ENCODE results near the gene CNKSR3. TPM values are rescaled to one million over a fixed set of nuclear protein-coding genes. Genes with fewer than 3 reads are reported as not detected.

The CNKSR3 gene
- total and polyA plus RNA-seq, 7 experiments from 2014 or later: 0.01 to 0.17 (median 0.16) TPM; not detected in 4

DNA sequence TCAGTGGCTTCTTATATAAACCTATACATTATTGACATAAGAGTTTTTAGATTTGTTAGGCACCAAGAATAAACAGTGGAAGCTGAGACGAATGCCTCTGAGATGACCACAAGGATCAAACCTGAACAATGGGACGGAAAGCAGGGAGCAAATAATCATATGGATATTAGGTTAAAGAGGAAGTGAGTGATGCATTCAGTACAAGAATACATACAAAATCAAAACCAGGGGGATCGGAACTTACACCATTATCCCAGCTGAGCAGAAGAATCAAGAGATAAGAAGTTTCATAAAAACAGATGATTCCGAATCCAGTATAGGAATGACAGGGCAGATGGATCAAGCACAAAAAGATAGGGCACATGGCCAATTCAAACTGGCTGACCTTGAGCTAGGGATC lies 21.9 kb upstream of the CNKSR3 start:
- Histone ChIP-seq H3K4me1 (ENCODE audit: control insufficient read depth in 2 of 2, insufficient read depth in 2 of 2, low read length in 2 of 2) (no peaks in the 10 kb centered on the region), H3K27me3 (ENCODE audit: control insufficient read depth in 2 of 2, insufficient read depth in 2 of 2, low read length in 2 of 2) (no peaks in the 10 kb centered on the region), H3K4me3 (ENCODE audit: low read length) (no peak overlapping the region), H3K36me3 (ENCODE audit: control insufficient read depth in 2 of 3, insufficient read depth in 3 of 3, low read length in 3 of 3) (no peaks in the 10 kb centered on the region), H3K9me3 (ENCODE audit: control insufficient read depth in 2 of 3, low read length in 3 of 3) (no peaks in the 10 kb centered on the region), H3K27ac (ENCODE audit: low read depth, low read length) (no peak overlapping the region)
- Mint-ChIP-seq H3K27me3 (peaks cover 0 to 3% (median 0%) of the 10 kb centered on the region in 5 donors), H3K27ac (no peak overlapping the region), H3K9me3 (peaks cover 0 to 6% (median 0%) of the 10 kb centered on the region in 11 donors), H3K36me3 (no peaks in the 10 kb centered on the region), H3K4me1 (no peaks in the 10 kb centered on the region), H3K4me3 (no peak overlapping the region)
- no peak for DNase-seq
- intact Hi-C loops (cut with micrococcal nuclease): no loop called here
- no peak for ATAC-seq
- CTCF ChIA-PET: no interaction called here
- POLR2A ChIA-PET: no interaction called here

DNA sequence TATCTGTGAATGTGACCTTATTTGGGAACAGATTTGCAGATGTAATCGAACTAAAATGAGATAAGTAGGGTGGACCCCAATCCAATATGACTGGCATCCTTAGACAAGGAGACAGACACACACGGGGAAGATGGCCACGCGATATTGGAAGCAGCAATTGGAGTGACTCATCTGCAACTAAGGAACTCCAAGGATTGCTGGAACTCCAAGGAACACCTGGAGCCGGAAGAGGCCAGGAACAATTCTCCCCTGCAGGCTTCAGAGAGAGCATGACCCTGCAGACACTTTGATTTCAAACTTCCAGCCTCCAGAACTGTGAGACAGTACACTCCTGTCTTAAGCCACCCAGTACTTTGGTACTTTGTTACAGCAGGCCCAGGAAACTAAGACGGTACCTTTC lies 19.5 kb upstream of the CNKSR3 start:
- peaks cover 0 to 4% (median 0%) of the 10 kb centered on the region in 7 donors for H3K4me1 Mint-ChIP-seq
- H3K27ac ChIP-seq (ENCODE audit: low read depth, low read length): no peak overlapping the region
- H3K27me3 ChIP-seq (ENCODE audit: control insufficient read depth in 2 of 2, insufficient read depth in 2 of 2, low read length in 2 of 2): no peaks in the 10 kb centered on the region
- intact Hi-C loops (cut with micrococcal nuclease): no loop called here
- POLR2A ChIA-PET: no interaction called here
- no peaks in the 10 kb centered on the region for H3K4me1 ChIP-seq (ENCODE audit: control insufficient read depth in 2 of 2, insufficient read depth in 2 of 2, low read length in 2 of 2)
- H3K27me3 Mint-ChIP-seq: no peaks in the 10 kb centered on the region
- no peak for ATAC-seq
- H3K27ac Mint-ChIP-seq: no peak overlapping the region
- H3K36me3 Mint-ChIP-seq: no peaks in the 10 kb centered on the region
- no peak overlapping the region for H3K4me3 Mint-ChIP-seq
- CTCF ChIA-PET: no interaction called here
- H3K4me3 ChIP-seq (ENCODE audit: low read length): no peak overlapping the region
- peaks cover 0 to 6% (median 0%) of the 10 kb centered on the region in 11 donors for H3K9me3 Mint-ChIP-seq
- DNase-seq: no peak
- no peaks in the 10 kb centered on the region for H3K9me3 ChIP-seq (ENCODE audit: control insufficient read depth in 2 of 3, low read length in 3 of 3)
- H3K36me3 ChIP-seq (ENCODE audit: control insufficient read depth in 2 of 3, insufficient read depth in 3 of 3, low read length in 3 of 3): no peaks in the 10 kb centered on the region

GRCh38 chr6:154528310-154528915 lies 17.9 kb upstream of the CNKSR3 start:
- POLR2A ChIA-PET: no interaction called here
- no peaks in the 10 kb centered on the region for H3K27me3 Mint-ChIP-seq

GRCh38 chr6:154526996-154527395 lies 16.5 kb upstream of the CNKSR3 start:
- POLR2A ChIA-PET: no interaction called here

More at GRCh38 chr6:154528310-154528915, 17.9 kb upstream of the CNKSR3 start:
- intact Hi-C loops (cut with micrococcal nuclease): no loop called here
- Histone ChIP-seq H3K9me3 (ENCODE audit: control insufficient read depth in 2 of 3, low read length in 3 of 3) (no peaks in the 10 kb centered on the region), H3K4me3 (ENCODE audit: low read length) (no peak overlapping the region), H3K4me1 (ENCODE audit: control insufficient read depth in 2 of 2, insufficient read depth in 2 of 2, low read length in 2 of 2) (no peaks in the 10 kb centered on the region), H3K27me3 (ENCODE audit: control insufficient read depth in 2 of 2, insufficient read depth in 2 of 2, low read length in 2 of 2) (no peaks in the 10 kb centered on the region), H3K27ac (ENCODE audit: low read depth, low read length) (no peak overlapping the region), H3K36me3 (ENCODE audit: control insufficient read depth in 2 of 3, insufficient read depth in 3 of 3, low read length in 3 of 3) (no peaks in the 10 kb centered on the region)
- CTCF ChIA-PET: no interaction called here
- peaks cover 0 to 6% (median 2%) of the 10 kb centered on the region in 11 donors for H3K9me3 Mint-ChIP-seq
- no peaks in the 10 kb centered on the region for H3K36me3 Mint-ChIP-seq
- H3K4me1 Mint-ChIP-seq: peaks cover 0 to 4% (median 0%) of the 10 kb centered on the region in 7 donors
- DNase-seq (no peak), ATAC-seq (no peak)
- no peak overlapping the region for H3K27ac Mint-ChIP-seq
- H3K4me3 Mint-ChIP-seq: no peak overlapping the region

DNA sequence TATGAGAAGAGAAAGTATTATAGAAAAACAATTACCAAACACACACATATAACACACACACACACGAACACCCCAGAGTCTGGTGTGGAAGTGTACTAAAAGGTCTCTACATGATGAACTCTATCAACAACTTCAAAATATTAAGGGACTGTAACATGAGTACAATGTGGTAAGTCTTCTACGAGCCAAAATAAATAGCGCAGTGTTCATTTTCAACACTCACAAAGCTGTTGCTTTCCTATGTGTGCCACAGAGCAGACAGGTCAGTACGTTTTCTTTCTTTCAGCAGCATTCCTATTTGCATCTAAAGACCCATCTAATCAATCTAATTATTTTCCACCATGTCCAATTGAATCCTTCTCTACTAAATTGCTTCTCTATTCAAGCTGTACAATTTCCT lies 12.1 kb upstream of the CNKSR3 start:
- no peak overlapping the region for H3K27ac Mint-ChIP-seq
- Histone ChIP-seq H3K9me3 (ENCODE audit: control insufficient read depth in 2 of 3, low read length in 3 of 3) (no peaks in the 10 kb centered on the region), H3K4me1 (ENCODE audit: control insufficient read depth in 2 of 2, insufficient read depth in 2 of 2, low read length in 2 of 2) (no peaks in the 10 kb centered on the region), H3K27me3 (ENCODE audit: control insufficient read depth in 2 of 2, insufficient read depth in 2 of 2, low read length in 2 of 2) (no peaks in the 10 kb centered on the region), H3K4me3 (ENCODE audit: low read length) (no peak overlapping the region), H3K36me3 (ENCODE audit: control insufficient read depth in 2 of 3, insufficient read depth in 3 of 3, low read length in 3 of 3) (no peaks in the 10 kb centered on the region), H3K27ac (ENCODE audit: low read depth, low read length) (no peak overlapping the region)
- no peak for ATAC-seq
- intact Hi-C loops (cut with micrococcal nuclease): no loop called here
- peaks cover 2 to 10% (median 6%) of the 10 kb centered on the region in 5 donors for H3K27me3 Mint-ChIP-seq
- CTCF ChIA-PET: no interaction called here
- H3K4me3 Mint-ChIP-seq: no peak overlapping the region
- no peaks in the 10 kb centered on the region for H3K36me3 Mint-ChIP-seq
- POLR2A ChIA-PET: no interaction called here
- DNase-seq: no peak
- H3K9me3 Mint-ChIP-seq: peaks cover 0 to 5% (median 0%) of the 10 kb centered on the region in 11 donors
- H3K4me1 Mint-ChIP-seq: peaks cover 0 to 4% (median 0%) of the 10 kb centered on the region in 7 donors

More at GRCh38 chr6:154526996-154527395, 16.5 kb upstream of the CNKSR3 start:
- Mint-ChIP-seq H3K9me3 (peaks cover 0 to 6% (median 2%) of the 10 kb centered on the region in 11 donors), H3K36me3 (no peaks in the 10 kb centered on the region), H3K27ac (no peak overlapping the region), H3K4me3 (no peak overlapping the region), H3K4me1 (peaks cover 0 to 4% (median 0%) of the 10 kb centered on the region in 7 donors), H3K27me3 (peaks cover 0 to 6% (median 0%) of the 10 kb centered on the region in 5 donors)
- CTCF ChIA-PET: no interaction called here
- H3K4me3 ChIP-seq (ENCODE audit: low read length): no peak overlapping the region
- no peaks in the 10 kb centered on the region for H3K36me3 ChIP-seq (ENCODE audit: control insufficient read depth in 2 of 3, insufficient read depth in 3 of 3, low read length in 3 of 3)
- intact Hi-C loops (cut with micrococcal nuclease): no loop called here
- no peaks in the 10 kb centered on the region for H3K27me3 ChIP-seq (ENCODE audit: control insufficient read depth in 2 of 2, insufficient read depth in 2 of 2, low read length in 2 of 2)
- H3K9me3 ChIP-seq (ENCODE audit: control insufficient read depth in 2 of 3, low read length in 3 of 3): no peaks in the 10 kb centered on the region
- peak; percentile 70 for ATAC-seq
- no peak for DNase-seq
- H3K27ac ChIP-seq (ENCODE audit: low read depth, low read length): no peak overlapping the region
- H3K4me1 ChIP-seq (ENCODE audit: control insufficient read depth in 2 of 2, insufficient read depth in 2 of 2, low read length in 2 of 2): no peaks in the 10 kb centered on the region

GRCh38 chr6:154521412-154521811 lies 10.9 kb upstream of the CNKSR3 start:
- ChIA-PET CTCF (no interaction called here), POLR2A (no interaction called here)
- intact Hi-C loops (cut with micrococcal nuclease): no loop called here
- no peaks in the 10 kb centered on the region for H3K9me3 ChIP-seq (ENCODE audit: control insufficient read depth in 2 of 3, low read length in 3 of 3)
- Mint-ChIP-seq H3K9me3 (peaks cover 0 to 5% (median 0%) of the 10 kb centered on the region in 11 donors), H3K4me1 (no peaks in the 10 kb centered on the region), H3K36me3 (no peaks in the 10 kb centered on the region), H3K27ac (no peak overlapping the region), H3K27me3 (peaks cover 2 to 10% (median 8%) of the 10 kb centered on the region in 5 donors), H3K4me3 (no peak overlapping the region)
- H3K4me1 ChIP-seq (ENCODE audit: control insufficient read depth in 2 of 2, insufficient read depth in 2 of 2, low read length in 2 of 2): no peaks in the 10 kb centered on the region
- DNase-seq (no peak), ATAC-seq (no peak)
- H3K4me3 ChIP-seq (ENCODE audit: low read length): no peak overlapping the region
- no peak overlapping the region for H3K27ac ChIP-seq (ENCODE audit: low read depth, low read length)
- H3K27me3 ChIP-seq (ENCODE audit: control insufficient read depth in 2 of 2, insufficient read depth in 2 of 2, low read length in 2 of 2): no peaks in the 10 kb centered on the region
- H3K36me3 ChIP-seq (ENCODE audit: control insufficient read depth in 2 of 3, insufficient read depth in 3 of 3, low read length in 3 of 3): no peaks in the 10 kb centered on the region

DNA sequence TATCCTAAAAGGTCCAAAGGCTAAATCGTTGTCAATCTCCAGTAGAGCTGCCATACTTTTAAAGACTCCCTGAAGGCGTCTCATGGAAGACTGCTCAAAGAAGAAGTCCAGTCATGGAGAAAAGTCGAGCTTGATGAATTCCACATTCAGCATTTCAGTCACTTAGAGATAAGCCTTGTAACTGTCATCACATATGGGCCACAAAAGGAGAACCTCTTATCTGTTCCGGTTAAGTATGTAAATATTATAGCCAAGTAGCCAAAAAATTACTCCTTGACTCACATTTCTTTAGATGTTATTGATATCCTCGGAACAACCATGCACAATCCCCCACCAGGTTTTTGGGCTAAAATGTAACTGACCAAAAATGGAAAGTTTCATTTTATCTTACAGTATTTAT lies 9.8 kb upstream of the CNKSR3 start:
- ChIA-PET POLR2A (no interaction called here), CTCF (no interaction called here)
- intact Hi-C loops (cut with micrococcal nuclease): no loop called here
- Mint-ChIP-seq H3K9me3 (peaks cover 0 to 5% (median 0%) of the 10 kb centered on the region in 11 donors), H3K27me3 (peaks cover 6 to 20% (median 8%) of the 10 kb centered on the region in 5 donors), H3K4me1 (no peaks in the 10 kb centered on the region), H3K27ac (no peak overlapping the region), H3K4me3 (no peak overlapping the region), H3K36me3 (no peaks in the 10 kb centered on the region)
- no peaks in the 10 kb centered on the region for H3K4me1 ChIP-seq (ENCODE audit: control insufficient read depth in 2 of 2, insufficient read depth in 2 of 2, low read length in 2 of 2)
- ATAC-seq: no peak
- H3K27ac ChIP-seq (ENCODE audit: low read depth, low read length): no peak overlapping the region
- no peaks in the 10 kb centered on the region for H3K9me3 ChIP-seq (ENCODE audit: control insufficient read depth in 2 of 3, low read length in 3 of 3)
- H3K27me3 ChIP-seq (ENCODE audit: control insufficient read depth in 2 of 2, insufficient read depth in 2 of 2, low read length in 2 of 2): no peaks in the 10 kb centered on the region
- no peaks in the 10 kb centered on the region for H3K36me3 ChIP-seq (ENCODE audit: control insufficient read depth in 2 of 3, insufficient read depth in 3 of 3, low read length in 3 of 3)
- H3K4me3 ChIP-seq (ENCODE audit: low read length): no peak overlapping the region
- no peak for DNase-seq

Measured in naive thymus-derived CD4-positive, alpha-beta T cell (primary cell).